H9 (cell line): ENCODE data around the gene ARSG. TPM values are rescaled to one million over a fixed set of nuclear protein-coding genes. Genes with fewer than 3 reads are reported as not detected.

Source experiments
- DNase-seq: peaks from one replicate; pipeline ENCODE4 v3.0.0-alpha.2; 2017
- H2AFZ ChIP-seq: one replicate; pipeline ENCODE4 v1.6.1; 2013; ENCODE audit warnings: mild to moderate bottlenecking, low read length, control low read depth, moderate library complexity
- H2AK5ac ChIP-seq: 2 replicates; pipeline ENCODE4 v1.6.1; 2013; ENCODE audit warnings: low read length, control low read depth, mixed read lengths; ENCODE audit not compliant: insufficient read length
- H2BK120ac ChIP-seq: one replicate; pipeline ENCODE4 v1.6.1; 2013; ENCODE audit warnings: low read depth, mild to moderate bottlenecking, low read length, control low read depth, inconsistent platforms; ENCODE audit not compliant: poor library complexity, severe bottlenecking
- H2BK12ac ChIP-seq: 2 replicates; pipeline ENCODE4 v1.6.1; 2013; ENCODE audit warnings: low read length, control low read depth, mixed read lengths, low read depth; ENCODE audit not compliant: insufficient read length
- H2BK15ac ChIP-seq: 2 replicates; pipeline ENCODE4 v1.6.1; 2013; ENCODE audit warnings: low read depth, low read length, control low read depth
- H2BK20ac ChIP-seq: one replicate; pipeline ENCODE4 v1.6.1; 2013; ENCODE audit warnings: low read depth, mild to moderate bottlenecking, low read length, control low read depth, inconsistent platforms; ENCODE audit not compliant: poor library complexity, severe bottlenecking
- H2BK5ac ChIP-seq: 2 replicates; pipeline ENCODE4 v1.6.1; 2013; ENCODE audit warnings: low read length, control low read depth, mixed read lengths; ENCODE audit not compliant: insufficient read length
- H3K14ac ChIP-seq: 2 replicates; pipeline ENCODE4 v1.6.1; 2013; ENCODE audit warnings: low read length, control low read depth; ENCODE audit not compliant: insufficient read depth
- H3K18ac ChIP-seq: 2 replicates; pipeline ENCODE4 v1.6.1; 2013; ENCODE audit warnings: low read depth, mild to moderate bottlenecking, mixed read lengths, low read length, control low read depth; ENCODE audit not compliant: insufficient read length
- H3K23ac ChIP-seq: 2 replicates; pipeline ENCODE4 v1.6.1; 2013; ENCODE audit warnings: low read length, control low read depth, mixed read lengths, low read depth; ENCODE audit not compliant: insufficient read length
- H3K23me2 ChIP-seq: 2 replicates; pipeline ENCODE4 v1.6.1; 2013; ENCODE audit warnings: low read depth, mild to moderate bottlenecking, mixed read lengths, low read length, control low read depth; ENCODE audit not compliant: insufficient read length, poor library complexity, severe bottlenecking
- H3K27ac ChIP-seq: 2 replicates; pipeline ENCODE4 v1.5.1; 2013; ENCODE audit warnings: low read length, control low read depth, mixed read lengths, low read depth; ENCODE audit not compliant: insufficient read length
- H3K27me3 ChIP-seq: 2 replicates; pipeline ENCODE4 v1.6.1; 2013; ENCODE audit warnings: low read length, control low read depth, inconsistent platforms; ENCODE audit not compliant: insufficient read depth
- H3K4ac ChIP-seq: 2 replicates; pipeline ENCODE4 v1.6.1; 2013; ENCODE audit warnings: low read depth, mild to moderate bottlenecking, control low read depth, inconsistent platforms, low read length, moderate library complexity
- H3K4me1 ChIP-seq: 2 replicates; pipeline ENCODE4 v1.6.1; 2013; ENCODE audit warnings: low read length, control low read depth, inconsistent platforms; ENCODE audit not compliant: insufficient read depth
- H3K4me2 ChIP-seq: 2 replicates; pipeline ENCODE4 v1.6.1; 2013; ENCODE audit warnings: low read length, control low read depth, mixed read lengths; ENCODE audit not compliant: insufficient read length, insufficient read depth
- H3K56ac ChIP-seq: 2 replicates; pipeline ENCODE4 v1.6.1; 2013; ENCODE audit warnings: low read depth, mild to moderate bottlenecking, mixed read lengths, low read length, control low read depth; ENCODE audit not compliant: insufficient read length
- H3K79me1 ChIP-seq: 2 replicates; pipeline ENCODE4 v1.6.1; 2013; ENCODE audit warnings: low read depth, mild to moderate bottlenecking, moderate library complexity, low read length, control low read depth, inconsistent platforms; ENCODE audit not compliant: insufficient read depth, poor library complexity, severe bottlenecking
- H3K79me2 ChIP-seq: 2 replicates; pipeline ENCODE4 v1.6.1; 2013; ENCODE audit warnings: low read length, control low read depth, inconsistent platforms; ENCODE audit not compliant: insufficient read depth
- H3K9ac ChIP-seq: 2 replicates; pipeline ENCODE4 v1.6.1; 2013; ENCODE audit warnings: low read length, control low read depth, mixed read lengths; ENCODE audit not compliant: insufficient read length; ENCODE audit errors: extremely low read depth
- H3K9me3 ChIP-seq: one replicate; pipeline ENCODE4 v1.6.1; 2013; ENCODE audit warnings: low read depth, low read length, inconsistent platforms; ENCODE audit not compliant: control insufficient read depth
- H3T11ph ChIP-seq: one replicate; pipeline ENCODE4 v1.6.1; 2013; ENCODE audit warnings: mild to moderate bottlenecking, low read length, control low read depth, inconsistent platforms
- H4K20me1 ChIP-seq: one replicate; pipeline ENCODE4 v1.6.1; 2013; ENCODE audit not compliant: control insufficient read depth, insufficient read length, insufficient read depth
- H4K5ac ChIP-seq: 2 replicates; pipeline ENCODE4 v1.6.1; 2013; ENCODE audit warnings: low read depth, mild to moderate bottlenecking, mixed read lengths, low read length, control low read depth; ENCODE audit not compliant: insufficient read length
- H4K8ac ChIP-seq: replicated peaks from 2 replicates; pipeline ENCODE4 v1.6.1; 2013; ENCODE audit warnings: low read length, control low read depth, mixed read lengths, low read depth; ENCODE audit not compliant: insufficient read length
- H4K91ac ChIP-seq: 2 replicates; pipeline ENCODE4 v1.6.1; 2013; ENCODE audit warnings: low read depth, mild to moderate bottlenecking, moderate library complexity, mixed read lengths, low read length, control low read depth; ENCODE audit not compliant: insufficient read length
- H3K27ac Mint-ChIP-seq, 3 experiments: 2 replicates in 2 of 3; 3 replicates in 1 of 3; pipeline ENCODE4 v1.8.0; 2020 to 2021; ENCODE audit warnings: mixed read lengths in 3 of 3, mild to moderate bottlenecking in 1 of 3, moderate library complexity in 1 of 3
- H3K27me3 Mint-ChIP-seq: 2 replicates; pipeline ENCODE4 v1.8.0; 2021; ENCODE audit warnings: low read depth, mild to moderate bottlenecking, moderate library complexity, mixed read lengths
- H3K36me3 Mint-ChIP-seq, 3 experiments: 2 replicates in 2 of 3; 3 replicates in 1 of 3; pipeline ENCODE4 v1.8.0; 2020 to 2021; ENCODE audit warnings: low read depth in 3 of 3, mixed read lengths in 3 of 3; ENCODE audit not compliant: insufficient read depth in 1 of 3
- H3K4me1 Mint-ChIP-seq, 2 experiments: 2 replicates each; pipeline ENCODE4 v1.8.0; 2020; ENCODE audit warnings: mixed read lengths in 2 of 2
- H3K4me3 Mint-ChIP-seq, 2 experiments: 2 replicates in 1 of 2; 3 replicates in 1 of 2; pipeline ENCODE4 v1.8.0; 2020 to 2021; ENCODE audit warnings: mild to moderate bottlenecking in 2 of 2, mixed read lengths in 2 of 2, moderate library complexity in 1 of 2
- H3K9me3 Mint-ChIP-seq, 2 experiments: 2 replicates in 1 of 2; 3 replicates in 1 of 2; pipeline ENCODE4 v1.8.0; 2020; ENCODE audit warnings: mild to moderate bottlenecking in 2 of 2, mixed read lengths in 2 of 2, moderate library complexity in 1 of 2
- CTCF ChIP-seq: fragments of 200-600 bp; sonication (generic); conservative IDR thresholded peaks from 3 replicates; pipeline ENCODE4 v1.8.0; 2021; ENCODE audit warnings: antibody characterized with exemption, mild to moderate bottlenecking
- total RNA-seq: library from RNA; stranded (reverse); gene quantifications from 2 replicates; pipeline ENCODE4 v1.2.1, GENCODE V29; 2021

Gene ARSG
- total RNA-seq, 1 experiment from 2014 or later = 3.6 TPM

GRCh38 chr17:68298601-68299000 is 7.3 kb downstream of the ARSG start:
- Histone ChIP-seq H2BK120ac (no peak overlapping the region), H2BK12ac (no peak overlapping the region), H3T11ph (no peak overlapping the region), H2BK15ac (no peak overlapping the region), H2AFZ (no peak overlapping the region), H2AK5ac (no peak overlapping the region), H4K20me1 (no peaks in the 10 kb centered on the region), H3K4ac (no peak overlapping the region), H3K79me1 (no peaks in the 10 kb centered on the region), H3K18ac (no peak overlapping the region), H3K56ac (no peak overlapping the region), H3K9ac (no peak overlapping the region), H2BK5ac (no peak overlapping the region), H4K5ac (no peak overlapping the region), H4K8ac (no peak overlapping the region), H3K4me2 (no peak overlapping the region), H3K79me2 (no peaks in the 10 kb centered on the region), H4K91ac (no peak overlapping the region), H3K27ac (no peak overlapping the region), H2BK20ac (no peak overlapping the region), H3K14ac (no peak overlapping the region), H3K27me3 (no peaks in the 10 kb centered on the region), H3K4me1 (peaks cover 3% of the 10 kb centered on the region; the same call in 1 of the 2 replicates), H3K23me2 (no peaks in the 10 kb centered on the region), H3K9me3 (no peaks in the 10 kb centered on the region), H3K23ac (no peak overlapping the region)
- Mint-ChIP-seq H3K27ac (no peak overlapping the region), H3K27me3 (peaks cover 24% of the 10 kb centered on the region), H3K9me3 (no peaks in the 10 kb centered on the region; a peak in 2 of 5 replicates), H3K4me3 (no peak overlapping the region), H3K4me1 (peaks cover 50 to 51% of the 10 kb centered on the region in 2 experiments), H3K36me3 (peaks cover 0 to 8% (median 0%) of the 10 kb centered on the region in 3 experiments; a peak in 2 of 7 replicates)
- TF ChIP-seq CTCF = no peak
- no peak for DNase-seq
